Left cardiac atrium (tissue), 4 donors: ENCODE data around the gene ELL. TPM values are rescaled to one million over a fixed set of nuclear protein-coding genes. Genes with fewer than 3 reads are reported as not detected.

ENCODE experiments used
- ATAC-seq, 2 donors: fragments of 200-7000 bp; cut with Tn5 transposase; one replicate each; pipeline ENCODE4 v1.9.1; 2020; ENCODE audit warnings: mild to moderate bottlenecking in 2 of 2, moderate library complexity in 2 of 2
- DNase-seq: peaks from one replicate; pipeline ENCODE4 v3.0.0-alpha.2; 2020
- intact Hi-C, 2 donors: fragments of 100-400 bp; cut with DNase I; formaldehyde crosslinking; loops; one replicate each; pipeline versions ENCODE4 v1.14.1 to v1.15.1; 2022 to 2023
- total RNA-seq, 2 donors: library from RNA; stranded (reverse); fragmentation: NEBNext Ultra II Directional; extraction: Animal tissue kit (Norgen Biotek cat#: 25700); gene quantifications; one replicate each; pipeline ENCODE4 v1.2.1, GENCODE V29; 2021
- donor health status: DM: no; HTN: yes; CAD: no.
- donor health status: DM: no; HTN: yes; CAD: no; lungs with severe emphysema.
- donor health status: DM: yes; HTN: yes; CAD: no.
- donor health status: Dilated cardiomyopathy.

Gene ELL
- total RNA-seq, 2 donors from 2014 or later: 10.8 to 18.7 TPM

DNA sequence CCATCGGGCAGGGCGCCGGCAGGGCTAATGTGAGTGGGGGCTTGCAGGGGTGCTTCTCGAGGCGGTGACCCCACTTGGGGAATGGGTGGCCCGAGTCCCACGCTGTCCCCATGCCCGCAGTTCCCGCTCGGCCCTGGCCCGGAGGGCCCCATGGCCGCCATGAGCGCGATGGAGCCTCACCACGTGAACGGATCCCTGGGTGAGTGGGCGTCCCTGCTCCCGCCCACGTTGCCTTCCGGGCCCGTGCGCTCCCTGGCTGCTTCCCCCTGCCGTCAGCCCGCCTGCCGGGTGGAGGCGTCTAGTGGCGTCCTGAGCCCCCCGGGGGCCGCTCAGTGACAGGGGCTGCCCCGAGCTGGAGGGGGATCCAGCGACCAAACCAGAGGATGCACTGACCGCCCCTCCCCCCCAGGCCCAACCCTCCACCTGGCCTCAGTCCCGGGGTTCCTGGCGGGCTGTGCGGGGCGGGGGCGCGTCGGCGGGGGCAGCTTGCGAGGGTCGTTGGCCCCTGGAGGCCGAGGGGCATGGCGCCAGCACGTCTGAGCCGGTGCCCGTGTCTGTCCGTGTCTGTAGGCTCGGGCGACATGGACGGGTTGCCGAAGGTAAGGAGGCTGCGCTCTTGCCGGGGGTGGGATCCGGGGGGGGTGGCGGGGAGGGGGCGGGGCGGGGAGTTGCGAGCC, 88.7 kb downstream of the ELL start:
- no peak for ATAC-seq

DNA sequence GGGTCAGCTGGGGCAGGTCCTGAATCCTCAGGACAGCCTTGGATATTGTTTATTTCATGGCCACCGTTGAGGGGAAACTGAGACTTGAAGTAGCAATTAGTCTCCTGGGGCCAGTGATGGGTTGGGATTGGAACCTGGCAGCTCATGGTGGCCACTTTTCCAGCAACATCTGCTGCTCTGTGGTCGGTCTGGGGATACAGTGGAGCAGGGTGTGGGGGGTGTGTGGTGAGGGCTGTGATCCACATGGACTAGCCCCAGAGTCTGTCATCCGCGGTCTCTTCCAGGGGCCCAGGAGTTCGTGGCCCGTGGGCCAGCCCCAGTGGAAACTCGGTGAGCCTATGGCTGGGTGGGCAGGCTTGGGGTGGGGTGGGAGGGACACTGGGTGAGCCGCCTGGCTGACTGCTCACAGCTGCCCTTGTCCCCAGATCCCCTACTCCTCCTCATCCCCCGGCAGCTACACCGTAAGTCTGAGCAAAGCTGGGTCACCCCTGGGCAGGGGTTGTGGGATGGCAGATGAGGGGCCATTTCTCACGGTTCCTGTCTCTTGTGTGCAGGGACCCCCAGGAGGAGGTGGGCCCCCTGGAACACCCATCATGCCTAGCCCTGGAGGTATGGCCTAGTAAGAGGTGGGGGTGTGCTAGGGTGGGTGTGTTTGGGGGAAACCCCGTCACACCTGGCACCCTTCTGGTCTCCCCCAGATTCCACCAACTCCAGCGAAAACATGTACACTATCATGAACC, 89.4 kb downstream of the ELL start:
- ATAC-seq (no peak), DNase-seq (no peak)
- intact Hi-C loops: no loop called here

More for the DNA sequence above, 88.7 kb downstream of the ELL start:
- no peak for DNase-seq
- intact Hi-C loops: no loop called here

DNA sequence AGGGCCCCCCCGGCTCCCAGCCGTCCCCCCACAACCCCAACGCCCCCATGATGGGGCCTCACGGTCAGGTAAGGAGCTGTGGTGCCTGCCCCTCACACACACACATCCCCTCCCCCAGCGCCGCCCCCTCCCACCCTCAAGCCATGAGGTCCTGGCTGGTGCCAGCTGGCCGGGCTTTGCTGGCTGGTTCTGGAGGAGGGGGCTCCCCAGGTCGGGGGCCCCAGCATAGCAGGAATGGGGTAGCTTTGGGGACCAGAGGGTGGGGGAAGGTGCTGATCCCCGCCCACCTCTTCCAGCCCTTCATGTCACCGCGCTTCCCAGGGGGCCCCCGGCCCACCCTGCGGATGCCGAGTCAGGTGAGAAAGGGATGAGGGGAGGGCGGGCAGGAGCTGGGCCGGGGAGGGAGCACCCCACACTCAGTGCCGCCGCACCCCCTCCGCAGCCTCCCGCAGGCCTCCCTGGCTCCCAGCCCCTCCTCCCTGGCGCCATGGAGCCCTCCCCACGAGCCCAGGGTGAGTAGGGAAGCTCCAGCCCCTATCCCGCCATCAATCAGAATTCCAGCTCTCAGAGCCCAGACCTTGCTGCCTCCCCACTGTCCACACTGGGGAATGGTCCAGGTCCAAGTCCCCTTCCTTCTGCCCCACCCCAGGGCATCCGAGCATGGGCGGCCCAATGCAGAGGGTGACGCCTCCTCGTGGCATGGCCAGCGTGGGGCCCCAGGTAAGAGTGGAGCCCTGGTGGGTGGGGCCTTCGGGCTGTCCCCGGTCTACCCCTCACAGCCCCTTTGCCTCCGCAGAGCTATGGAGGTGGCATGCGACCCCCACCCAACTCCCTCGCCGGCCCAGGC, 90.3 kb downstream of the ELL start:
- intact Hi-C loops: no loop called here
- DNase-seq (no peak), ATAC-seq (no peak)

DNA sequence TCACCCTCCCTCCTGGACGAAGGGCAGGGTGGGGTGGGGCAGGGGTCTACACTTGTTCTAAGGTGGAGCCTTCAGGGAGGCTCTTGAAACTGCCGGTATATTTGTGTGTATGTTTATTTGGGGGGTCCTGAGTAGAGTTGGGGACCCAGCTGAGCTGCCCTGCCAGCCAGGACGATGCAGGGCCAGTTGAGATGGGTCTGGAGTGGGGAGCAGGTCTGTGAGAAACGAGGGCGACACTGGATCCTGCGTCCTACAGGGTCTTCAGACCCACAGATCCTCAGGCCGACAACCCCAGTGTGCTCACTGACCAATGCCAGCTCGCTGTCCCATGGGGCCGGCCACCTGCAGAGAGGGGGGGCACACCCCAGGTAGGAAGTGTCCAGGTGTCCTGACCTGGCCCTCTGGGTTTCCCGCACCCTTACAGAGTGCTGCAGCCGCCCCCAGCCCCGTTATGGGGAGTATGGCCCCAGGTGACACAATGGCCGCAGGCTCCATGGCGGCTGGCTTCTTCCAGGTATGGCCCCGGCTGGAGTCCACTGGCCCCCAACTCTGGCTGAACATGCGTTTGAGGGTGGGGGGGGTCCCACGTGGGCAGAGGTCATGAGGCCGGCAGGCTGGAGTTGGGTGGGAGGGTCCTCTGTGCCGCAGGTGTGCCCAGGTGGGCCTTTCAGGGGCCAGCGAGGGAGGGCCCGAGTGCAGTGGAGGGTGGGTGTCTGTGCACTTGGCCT, 91.3 kb downstream of the ELL start:
- intact Hi-C loops: no loop called here
- no peak for DNase-seq
- ATAC-seq: no peak

DNA sequence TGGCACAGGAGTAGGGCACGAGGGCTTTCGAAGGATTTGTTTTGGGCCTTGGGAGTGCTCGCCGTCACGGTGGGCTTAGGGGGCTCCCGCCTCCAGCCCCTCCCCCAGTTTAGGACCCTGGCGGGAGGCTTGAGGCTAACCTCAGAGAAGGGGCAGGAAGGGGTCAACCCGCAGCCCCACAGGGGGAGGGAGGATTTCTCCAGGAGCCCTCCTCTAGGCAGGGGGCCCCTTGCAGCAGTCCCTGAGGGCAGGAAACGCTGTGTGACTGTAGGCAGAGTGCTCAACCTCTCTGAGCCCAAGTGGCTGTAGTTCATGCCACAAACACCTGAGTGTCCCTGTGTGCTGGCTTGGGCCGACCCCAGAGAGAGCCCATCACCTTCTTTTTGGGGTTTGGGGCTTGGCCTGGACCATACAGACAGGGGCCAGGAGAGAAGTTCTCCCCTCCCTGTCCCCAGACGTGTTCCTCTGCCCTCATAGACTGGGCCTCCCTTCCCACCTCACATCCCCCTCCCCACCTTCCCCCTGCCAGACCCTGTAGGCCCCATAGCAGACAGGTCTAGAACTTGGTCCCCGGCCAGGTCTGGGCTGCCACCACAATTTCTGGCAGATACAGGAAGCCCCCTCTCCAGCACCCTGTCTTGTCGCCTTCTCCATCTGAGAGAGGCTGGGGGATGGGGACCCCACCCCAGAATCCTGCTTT, 92.0 kb downstream of the ELL start:
- no peak for ATAC-seq
- intact Hi-C loops: no loop called here
- DNase-seq: no peak

DNA sequence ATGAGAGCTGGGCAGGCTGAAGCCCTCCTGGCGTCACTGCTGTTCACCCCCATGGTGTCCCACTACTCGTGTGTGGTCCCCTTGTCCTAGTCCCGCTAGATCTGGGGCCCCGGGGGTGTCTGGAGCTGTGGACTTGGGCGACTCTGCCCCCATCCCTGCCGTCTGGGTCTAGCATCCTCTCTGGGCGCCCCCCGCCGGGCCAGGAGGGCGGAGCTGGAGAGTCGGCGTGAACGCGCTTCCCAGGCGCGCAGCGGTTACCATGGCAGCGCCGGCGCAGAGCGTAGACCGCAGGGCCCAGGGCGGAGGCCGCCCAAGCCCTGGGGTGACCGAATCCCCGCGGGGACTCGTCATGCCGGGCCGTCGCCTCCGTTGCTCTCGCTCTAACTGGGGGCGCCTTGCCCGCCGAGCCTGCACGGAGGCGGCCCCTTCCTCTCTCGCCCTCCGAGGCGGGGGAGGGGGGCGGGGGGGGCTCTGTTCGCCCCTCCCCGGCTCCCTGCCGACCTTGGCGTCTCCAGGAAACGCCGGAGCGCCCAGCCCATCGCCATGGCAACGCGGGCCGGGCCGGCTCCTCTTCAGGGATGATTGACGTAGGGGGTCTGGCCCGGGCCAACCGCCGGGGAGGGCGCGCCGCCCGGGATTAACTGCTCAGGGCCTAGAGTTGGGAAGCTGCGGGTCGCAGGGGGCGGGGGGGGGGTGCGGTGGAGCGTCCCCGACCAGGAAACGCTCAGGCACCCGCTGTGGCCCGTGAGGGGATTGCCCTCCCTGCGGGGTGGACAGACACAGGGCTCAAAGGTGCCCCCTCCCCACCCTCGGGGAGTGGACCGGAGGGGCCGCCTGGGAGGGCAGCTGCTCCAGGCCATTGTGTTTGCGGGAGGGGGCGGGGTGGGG, 92.8 kb downstream of the ELL start:
- ATAC-seq (peak; percentile 61 to 64), DNase-seq (peak; percentile 90)
- intact Hi-C loops: no loop called here

DNA sequence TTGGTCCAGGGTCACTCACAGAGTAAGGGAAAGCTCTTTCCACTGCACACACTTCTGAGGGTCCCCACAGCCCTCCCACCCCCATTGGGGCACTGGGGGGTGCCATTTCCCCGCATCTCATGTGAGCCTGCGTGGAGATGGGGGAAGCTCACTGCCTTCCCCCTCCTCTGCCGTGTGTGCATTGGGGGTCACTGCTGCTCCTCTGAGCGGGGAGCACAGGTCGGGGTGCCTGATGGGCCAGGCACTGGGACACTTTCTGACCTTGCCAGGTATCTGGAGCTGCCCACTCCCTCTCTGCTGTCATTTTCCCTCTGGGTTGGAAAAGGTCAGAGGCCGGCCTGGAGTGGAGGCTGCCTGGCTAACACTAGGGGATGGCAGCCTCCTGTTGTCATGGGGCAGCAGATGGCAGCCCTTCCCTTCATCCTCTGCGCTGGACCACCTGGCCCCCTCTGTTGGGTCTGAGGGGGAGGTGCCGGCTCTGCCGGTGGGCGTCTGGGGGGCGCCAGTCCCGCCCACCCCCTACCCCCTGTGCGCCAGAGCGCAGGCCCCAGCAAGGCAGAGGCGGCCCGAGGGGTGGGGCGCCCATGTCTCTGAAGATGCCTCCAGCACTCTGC, 93.6 kb downstream of the ELL start:
- ATAC-seq: no peak
- peak; percentile 22 for DNase-seq
- intact Hi-C loops: no loop called here

DNA sequence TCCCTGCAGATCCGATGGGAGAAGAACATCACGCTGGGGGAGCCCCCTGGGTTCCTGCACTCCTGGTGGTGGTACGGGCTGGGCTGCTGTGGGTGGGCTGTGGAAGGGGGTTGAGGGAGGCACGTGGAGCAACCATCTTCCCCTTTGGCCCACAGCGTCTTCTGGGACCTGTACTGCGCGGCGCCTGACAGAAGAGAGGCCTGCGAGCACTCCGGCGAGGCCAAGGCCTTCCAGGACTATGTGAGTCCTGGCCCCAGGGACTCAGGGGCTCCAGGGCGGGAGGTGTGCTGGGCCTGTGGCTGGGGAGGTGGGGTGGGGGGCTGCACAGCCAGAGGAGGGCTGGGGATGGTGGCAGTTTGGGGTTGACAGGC, 94.1 kb downstream of the ELL start:
- DNase-seq: peak; percentile 22
- intact Hi-C loops: no loop called here
- ATAC-seq: no peak

DNA sequence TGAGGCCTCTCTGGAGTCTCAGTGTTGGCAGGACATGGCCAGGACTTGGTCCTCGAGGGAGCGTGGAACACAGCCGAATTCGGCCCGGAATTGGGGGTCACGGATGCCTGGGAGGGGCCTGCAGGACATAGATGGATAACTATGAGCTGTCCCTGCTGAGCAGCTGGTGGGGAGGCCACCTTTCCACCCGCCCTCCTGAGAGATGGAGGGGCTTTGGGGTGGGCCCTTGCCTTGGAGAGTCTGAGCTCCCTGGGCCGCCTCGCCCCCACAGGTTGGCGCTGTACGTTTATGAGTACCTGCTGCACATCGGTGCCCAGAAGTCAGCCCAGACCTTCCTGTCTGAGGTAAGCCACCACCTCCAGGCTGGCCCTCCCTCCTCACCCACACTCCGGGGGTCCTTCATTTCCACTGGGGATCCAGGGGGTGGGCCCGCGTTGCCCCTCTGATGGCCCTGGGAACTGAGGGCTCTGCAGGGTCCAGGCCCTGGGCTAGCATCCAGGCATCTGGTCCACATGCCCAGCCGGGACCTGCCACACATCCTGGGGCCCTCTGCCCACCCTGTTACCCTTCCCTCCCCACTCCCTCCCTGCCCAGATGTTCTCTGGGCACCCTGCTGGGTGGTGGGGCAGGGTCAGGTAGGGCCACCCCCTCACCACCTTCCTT, 94.7 kb downstream of the ELL start:
- ATAC-seq: no peak
- intact Hi-C loops: no loop called here
- no peak for DNase-seq

DNA sequence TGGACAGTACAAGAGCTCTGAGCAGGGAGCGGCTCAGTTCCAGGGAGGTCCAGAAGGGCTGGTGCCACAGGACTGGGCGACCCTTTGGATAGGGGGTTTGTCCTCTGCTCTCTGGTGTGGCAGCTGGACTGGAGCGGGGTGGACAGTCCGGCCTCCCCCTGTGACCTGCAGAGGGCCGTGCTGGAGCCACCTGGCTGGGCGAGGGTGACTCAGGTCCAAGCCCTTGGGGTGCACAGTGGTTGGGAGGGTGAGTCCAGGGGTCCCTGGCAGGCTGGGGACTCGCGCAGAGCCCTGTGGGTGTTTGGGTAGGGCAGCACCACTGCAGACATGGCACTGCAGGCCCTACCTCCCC, 95.5 kb downstream of the ELL start:
- intact Hi-C loops: no loop called here
- no peak for DNase-seq
- ATAC-seq: no peak

DNA sequence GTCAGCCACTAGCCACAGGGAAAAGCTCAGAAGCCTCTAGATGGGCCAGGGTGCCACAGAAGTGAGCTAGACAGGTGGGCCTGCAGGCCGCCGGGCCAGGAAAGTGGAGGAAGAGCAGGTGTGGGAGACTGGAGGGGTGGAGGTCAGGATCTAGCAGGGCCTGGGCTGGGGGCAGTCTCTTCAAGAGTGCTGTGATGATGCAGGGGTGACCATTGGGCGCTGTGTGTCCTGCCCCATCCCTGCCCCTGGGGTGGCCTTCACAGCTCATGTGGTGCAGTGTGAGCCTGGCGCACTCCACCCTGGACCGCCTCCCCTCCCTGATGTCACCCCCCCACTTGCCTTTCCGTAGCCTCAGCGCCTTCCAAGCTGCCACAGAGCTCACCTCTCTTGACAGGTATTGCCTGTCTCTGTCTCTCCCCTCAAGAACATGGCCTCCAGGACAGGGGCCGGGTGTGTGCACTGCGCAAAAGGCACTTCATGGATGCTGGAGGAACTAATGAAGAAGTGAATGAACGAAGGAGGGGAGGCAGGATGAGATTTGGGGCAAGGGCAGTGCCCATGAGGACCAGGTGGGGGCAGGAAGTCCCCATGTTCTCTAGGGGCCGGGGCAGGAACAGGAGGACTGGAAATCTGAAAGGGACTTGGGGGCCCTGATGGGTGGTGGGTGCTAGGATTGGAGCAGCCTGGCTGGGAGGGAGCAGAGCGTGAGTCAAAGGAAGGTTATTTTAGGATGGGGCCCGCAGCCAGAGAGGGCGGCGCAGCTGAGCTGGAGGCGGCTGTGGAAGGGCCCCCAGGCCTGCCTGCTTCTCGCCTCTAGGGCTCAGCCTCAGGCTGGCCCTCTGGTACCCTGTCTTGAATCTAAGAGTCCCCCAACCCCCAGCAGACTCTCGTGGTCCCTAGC, 96.1 kb downstream of the ELL start:
- DNase-seq: peak; percentile 70
- ATAC-seq: peak; percentile 60 to 63
- intact Hi-C loops: no loop called here

DNA sequence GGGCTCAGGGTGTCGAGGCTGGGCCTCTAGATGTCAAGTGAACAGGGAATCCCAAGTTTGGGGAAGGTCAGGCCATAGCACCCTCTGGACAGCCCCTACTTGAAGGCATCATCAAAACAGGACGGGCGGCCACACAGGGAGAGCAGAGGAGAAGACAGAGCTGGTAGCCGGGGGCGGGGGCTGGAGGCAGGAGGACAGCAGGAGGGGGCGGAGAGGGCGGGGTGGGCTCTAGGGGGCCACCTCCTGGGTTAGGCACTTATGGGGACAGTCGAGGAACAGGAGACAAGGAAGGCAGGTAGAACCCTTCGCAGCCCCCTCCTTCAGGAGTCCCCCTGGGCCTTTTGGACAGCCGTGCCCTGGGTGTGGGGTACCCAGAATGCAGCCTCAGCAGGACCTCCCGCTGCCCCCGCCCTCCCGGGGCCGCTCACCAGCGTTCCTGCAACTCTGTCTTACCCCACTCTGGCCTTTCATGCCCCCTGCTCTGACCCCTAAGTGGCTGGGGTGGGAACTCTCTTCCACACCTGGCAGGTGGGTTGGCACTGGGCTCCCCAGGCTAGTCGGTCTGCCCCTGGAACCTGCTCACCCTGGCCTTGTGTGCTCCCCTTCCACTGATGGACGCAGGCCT, 96.9 kb downstream of the ELL start:
- DNase-seq (no peak), ATAC-seq (no peak)
- intact Hi-C loops: no loop called here

DNA sequence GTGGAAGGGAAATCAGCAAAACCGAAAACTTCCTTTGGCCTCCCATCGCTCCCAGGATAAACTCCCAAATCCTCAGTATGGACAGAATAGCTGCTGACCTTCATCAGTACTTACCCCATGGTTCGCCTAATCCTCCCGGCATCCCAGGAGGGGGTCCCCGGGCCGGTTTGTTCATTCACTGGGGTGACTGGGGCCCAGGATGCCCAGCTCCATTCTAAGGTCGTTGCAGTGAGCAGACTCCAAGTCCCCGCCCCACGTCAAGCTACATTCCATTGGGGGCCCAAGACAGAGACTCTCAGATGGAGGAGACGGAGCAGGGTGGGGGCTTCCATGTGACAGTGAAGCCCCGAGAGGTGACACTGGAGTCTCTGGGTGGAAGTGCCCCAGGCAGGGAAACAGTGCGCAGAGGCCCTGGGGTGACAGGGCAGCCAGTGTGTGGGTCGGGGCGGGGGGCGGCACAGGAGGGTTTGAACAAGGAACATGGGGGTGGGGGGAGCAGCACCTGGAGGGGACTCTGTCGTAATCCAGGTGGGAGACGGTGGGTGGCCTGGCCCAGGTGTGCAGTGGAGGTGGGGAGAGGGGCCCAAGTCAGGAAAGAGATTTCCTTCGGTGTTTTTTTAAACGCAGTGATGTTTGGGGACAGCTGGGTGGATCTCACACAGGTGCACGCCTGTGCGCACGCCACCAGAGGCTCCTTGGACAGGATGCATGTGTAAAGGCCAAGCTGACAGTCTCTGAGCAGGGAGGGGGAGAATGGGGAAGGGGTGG, 97.6 kb downstream of the ELL start:
- no peak for DNase-seq
- intact Hi-C loops: no loop called here
- no peak for ATAC-seq

DNA sequence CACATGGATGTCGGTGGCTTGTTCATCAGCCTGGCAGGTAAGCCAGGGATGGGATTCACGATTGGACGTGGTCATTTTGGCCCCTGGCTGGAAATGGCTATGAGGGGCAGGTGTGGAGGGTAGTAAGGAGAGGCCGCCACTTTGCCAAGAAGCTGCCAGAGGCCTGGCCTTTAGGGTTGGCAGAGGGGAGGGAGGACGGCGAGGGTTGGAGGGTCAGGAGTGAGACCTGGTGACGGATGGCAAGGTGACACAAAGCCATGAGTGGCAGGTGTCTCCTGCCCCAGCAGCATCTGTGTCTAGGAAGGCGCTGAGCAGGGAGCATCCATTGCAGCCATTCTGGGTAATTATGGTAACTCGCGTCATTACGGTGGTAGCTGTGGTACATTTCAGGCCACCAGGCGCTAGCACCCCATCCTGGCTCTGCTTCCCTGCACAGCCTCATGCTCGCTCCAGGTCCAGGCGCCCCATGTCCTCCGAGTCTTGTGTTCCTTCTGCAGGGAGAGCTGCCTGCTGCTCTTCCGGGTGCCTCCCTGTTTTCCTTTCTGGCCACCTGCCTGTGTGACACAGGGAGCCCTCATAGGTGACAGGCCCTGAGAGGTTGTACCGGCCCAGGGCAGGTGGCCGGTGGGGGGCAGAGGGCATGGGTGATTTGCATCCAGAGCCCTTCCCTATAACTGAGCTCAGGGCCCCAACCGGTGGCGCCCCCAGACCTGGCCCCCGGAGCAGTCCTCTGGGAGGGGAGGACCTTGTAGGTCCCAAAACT, 98.4 kb downstream of the ELL start:
- ATAC-seq (no peak), DNase-seq (no peak)
- intact Hi-C loops: no loop called here
